ENCODE results near the gene RIPK4. TPM values are rescaled to one million over a fixed set of nuclear protein-coding genes. Genes with fewer than 3 reads are reported as not detected.
"Not testable (repeated sequence)": the region's sequence is repeated elsewhere in the genome, so short reads cannot be mapped to it uniquely, and the experiment has no call there.

Gene RIPK4
- total RNA-seq, 8 experiments from 2014 or later = 0.18 to 0.57 (median 0.38) TPM; not detected in 1

- Histone ChIP-seq H3K4me1 (replicated peaks in 1 of 2) (peaks cover 0 to 5% of the 10 kb centered on the region in 2 donors), H3K27ac (no peak overlapping the region), H3K4me3 (no peak overlapping the region)
- in situ Hi-C loops (cut with MboI; ENCODE audit: low pct_unique_long_range_greater_than_20kb in 2 of 9, low sequenced_read_pairs in 9 of 9, unreplicated experiment in 9 of 9) = no loop called here
- ATAC-seq (replicated peaks in 6 of 8) = peak in 1 of 8 experiments; percentile 22
- WGBS, 10 experiments = 25 to 80% (median 59%) methylated on average over 1 to 2 of the region's 2 CpGs; no CpG with 5 or more reads in 4 of the 10 experiments
Measured at GRCh38 chr21:41695513-41695912, 71.3 kb downstream of the RIPK4 start.

DNA sequence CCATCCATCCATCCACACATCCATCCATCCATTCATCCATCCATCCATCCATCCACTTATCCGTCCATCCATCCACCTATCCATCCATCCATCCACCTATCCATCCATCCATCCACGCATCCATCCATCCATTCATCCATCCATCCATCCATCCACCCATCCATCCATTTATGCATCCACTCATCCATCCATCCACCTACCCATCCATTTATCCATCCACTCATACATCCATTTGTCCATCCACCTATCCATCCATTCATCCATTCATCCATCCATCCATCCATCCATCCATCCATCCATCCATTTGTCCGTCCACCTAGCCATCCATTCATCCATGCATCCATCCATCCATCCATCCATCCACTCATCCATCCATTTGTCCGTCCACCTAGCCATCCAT, 72.8 kb downstream of the RIPK4 start:
- H3K27ac ChIP-seq; ATAC-seq (replicated peaks in 6 of 8); in situ Hi-C loops (cut with MboI; ENCODE audit: low pct_unique_long_range_greater_than_20kb in 2 of 9, low sequenced_read_pairs in 9 of 9, unreplicated experiment in 9 of 9); H3K4me1 ChIP-seq (replicated peaks in 1 of 2); H3K4me3 ChIP-seq: not testable (repeated sequence)
- 17 to 82% (median 53%) methylated on average over 1 to 4 of the region's 4 CpGs for WGBS, 10 experiments

DNA sequence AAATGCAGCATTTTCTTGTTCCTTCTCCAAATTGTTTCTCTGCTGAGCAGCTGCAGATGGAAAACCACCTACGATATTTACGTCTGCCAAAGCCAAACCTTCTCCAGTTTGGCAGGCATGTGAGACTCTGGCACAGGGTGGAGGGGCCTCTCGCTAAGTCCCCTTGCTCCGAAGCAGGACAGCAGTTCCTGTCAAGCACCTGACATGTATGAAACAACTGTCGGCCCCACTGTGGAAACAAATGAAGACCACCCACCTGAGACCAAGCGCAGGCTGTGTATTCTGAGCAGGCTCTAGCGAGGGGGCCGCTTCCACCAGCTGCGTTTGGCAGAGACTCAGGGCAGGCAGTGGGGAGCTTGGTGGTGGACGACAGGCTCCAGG, 74.7 kb downstream of the RIPK4 start:
- Histone ChIP-seq H3K4me3 (no peak overlapping the region), H3K27ac (no peak overlapping the region), H3K4me1 (replicated peaks in 1 of 2) (peaks cover 0 to 5% of the 10 kb centered on the region in 2 donors)
- 7 to 89% (median 67%) methylated on average over 1 to 5 of the region's 10 CpGs; no CpG with 5 or more reads in 4 of the 10 experiments for WGBS, 10 experiments
- in situ Hi-C loops (cut with MboI; ENCODE audit: low pct_unique_long_range_greater_than_20kb in 2 of 9, low sequenced_read_pairs in 9 of 9, unreplicated experiment in 9 of 9) = no loop called here
- no peak for ATAC-seq (replicated peaks in 6 of 8)

- Histone ChIP-seq H3K27ac (no peak overlapping the region), H3K4me3 (no peak overlapping the region), H3K4me1 (replicated peaks in 1 of 2) (peaks cover 0 to 5% of the 10 kb centered on the region in 2 donors)
- WGBS, 10 experiments = 17 to 82% (median 75%) methylated on average over 2 to 11 of the region's 12 CpGs; no CpG with 5 or more reads in 1 of the 10 experiments
- in situ Hi-C loops (cut with MboI; ENCODE audit: low pct_unique_long_range_greater_than_20kb in 2 of 9, low sequenced_read_pairs in 9 of 9, unreplicated experiment in 9 of 9) = no loop called here
- no peak for ATAC-seq (replicated peaks in 6 of 8)
Measured at GRCh38 chr21:41691205-41692184, 75.4 kb downstream of the RIPK4 start.

Other genes with a start within 250 kb of the RIPK4 start
- gene PRDM15, start 112.3 kb upstream of the RIPK4 start, total RNA-seq = 1 to 10 TPM; 2.9 to 9.9 (median 4.7) TPM
- 10 to 100 TPM in 2 of 8 experiments, 1 to 10 TPM in 6; 3.5 to 22.3 (median 6.6) TPM for gene C2CD2, start 187.0 kb upstream of the RIPK4 start, total RNA-seq
- gene ZBTB21, start 243.3 kb upstream of the RIPK4 start, total RNA-seq = 10 to 100 TPM in 7 of 8 experiments, 1 to 10 TPM in 1; 9.0 to 22.3 (median 14.2) TPM

Measured in motor neuron (in vitro differentiated cells).